ENCODE data around the gene FBXO40. TPM values are rescaled to one million over a fixed set of nuclear protein-coding genes. Genes with fewer than 3 reads are reported as not detected.

FBXO40 gene
- total and polyA plus RNA-seq, 2 of the 8 experiments (the other 6 are each of a cell fraction or from before 2014, with no cell fraction given), result 0.03 TPM; not detected in 1

DNA sequence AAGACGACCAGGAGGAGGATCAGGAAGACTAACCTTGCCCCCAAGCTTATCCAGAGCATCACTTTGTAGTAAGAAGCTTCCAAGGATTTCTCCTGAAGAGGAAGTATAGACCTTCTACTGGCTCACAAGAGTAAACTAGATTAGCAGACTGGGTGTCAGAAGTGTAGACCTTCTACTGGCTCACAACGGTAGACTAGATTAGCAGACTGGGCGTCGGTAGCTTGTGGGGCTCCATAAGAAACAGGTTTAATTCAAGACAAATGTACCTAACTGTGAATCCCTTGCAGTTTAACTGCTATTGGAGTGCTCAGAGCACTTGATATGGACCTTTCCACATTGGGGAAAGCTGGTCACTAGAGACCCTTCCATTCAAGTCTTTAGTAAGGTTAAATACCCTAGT is 12.9 kb downstream of the FBXO40 start:
- Histone ChIP-seq H2BK5ac (ENCODE audit: low read depth, low read length) (no peak overlapping the region), H2AK5ac (ENCODE audit: low read depth, low read length) (no peak overlapping the region), H4K8ac (ENCODE audit: extremely low read depth, insufficient read depth, low read length) (no peak overlapping the region), H3K4me3 (ENCODE audit: extremely low read depth in 1 of 4, insufficient read depth in 2 of 4, low read depth in 3 of 4, low read length in 4 of 4) (no peak overlapping the region), H3K18ac (ENCODE audit: extremely low read depth, low read length) (no peak overlapping the region), H3K4me1 (replicated peaks in 1 of 4; ENCODE audit: control insufficient read depth in 3 of 4, insufficient read depth in 4 of 4, low read length in 3 of 4) (peaks cover 3 to 11% (median 7%) of the 10 kb centered on the region in 4 experiments; a peak in 4 of 7 replicates), H3K9ac (replicated peaks in 1 of 4; ENCODE audit: extremely low read depth in 1 of 4, low read depth in 3 of 4, low read length in 3 of 4) (no peak overlapping the region), H3K56ac (replicated peaks; ENCODE audit: insufficient read length, low read depth, low read length) (no peak overlapping the region), H2BK120ac (replicated peaks; ENCODE audit: low read depth, low read length) (no peak overlapping the region), H3K4me2 (ENCODE audit: insufficient read depth in 1 of 2, low read depth in 2 of 2, low read length in 2 of 2) (no peak overlapping the region), H4K5ac (ENCODE audit: insufficient read length, low read depth, low read length) (no peak overlapping the region), H2BK12ac (ENCODE audit: low read depth, low read length) (no peak overlapping the region), H3K79me2 (ENCODE audit: control insufficient read depth in 1 of 2, insufficient read depth in 2 of 2, low read length in 2 of 2) (no peaks in the 10 kb centered on the region), H3K9me3 (ENCODE audit: insufficient read depth in 2 of 2, low read depth in 1 of 2, low read length in 1 of 2) (no peaks in the 10 kb centered on the region), H3K14ac (ENCODE audit: insufficient read length) (no peak overlapping the region), H3K27ac (ENCODE audit: low read depth, low read length) (no peak overlapping the region), H2BK20ac (ENCODE audit: low read length) (no peak overlapping the region), H4K91ac (replicated peaks; ENCODE audit: insufficient read length, low read length) (no peak overlapping the region), H2AFZ (ENCODE audit: low read length) (no peak overlapping the region), H3K36me3 (ENCODE audit: control insufficient read depth in 2 of 4, insufficient read depth in 4 of 4, low read length in 3 of 4) (no peaks in the 10 kb centered on the region), H3K79me1 (ENCODE audit: low read depth, low read length) (no peaks in the 10 kb centered on the region), H3K4ac (replicated peaks; ENCODE audit: insufficient read length, low read depth, low read length) (no peak overlapping the region), H3K23me2 (ENCODE audit: low read depth, low read length) (no peaks in the 10 kb centered on the region), H4K20me1 (replicated peaks in 1 of 2; ENCODE audit: control insufficient read depth in 1 of 2, insufficient read depth in 2 of 2, low read length in 2 of 2) (no peaks in the 10 kb centered on the region), H3K23ac (ENCODE audit: insufficient read length) (no peak overlapping the region), H2BK15ac (ENCODE audit: low read length) (peak overlapping the region; percentile 12; the same call in 1 of the 2 replicates), H3K27me3 (replicated peaks in 1 of 4; ENCODE audit: control insufficient read depth in 3 of 4, extremely low read depth in 1 of 4, insufficient read depth in 3 of 4, low read length in 3 of 4) (no peaks in the 10 kb centered on the region)
- POLR2A ChIA-PET (ENCODE audit: partially characterized antibody), result interaction anchor here (3.5 kb wide), 1 partner anchor 13 kb away, joined by 17 read pairs; the partner anchor contains the start of gene FBXO40
- CTCF ChIA-PET (ENCODE audit: partially characterized antibody), result interaction anchor here (1.1 to 1.7 kb wide), 2 partner anchors 8 to 59 kb away, joined by 3 to 4 read pairs; no protein-coding TSS in a partner anchor
- no peak for DNase-seq (ENCODE audit: low read depth in 1 of 2, low spot score in 2 of 2)
- WGBS, 2 experiments (ENCODE audit: extremely low coverage in 1 of 2, insufficient coverage in 1 of 2, insufficient read length in 1 of 2, insufficient replicate concordance in 2 of 2, low coverage in 1 of 2, low lambda C conversion rate in 2 of 2, missing lambda C conversion rate in 1 of 2), result 93% methylated on average over 4 of the region's 4 CpGs; no CpG with 5 or more reads in 1 of the 2 experiments
- no peak for FAIRE-seq
- TF ChIP-seq CHD2 (IDR thresholded peaks at IDR 0.05; ENCODE audit: low read length) (no peak), TEAD4 (IDR thresholded peaks at IDR 0.05; ENCODE audit: low read depth, low read length) (no peak), BRCA1 (IDR thresholded peaks at IDR 0.05; ENCODE audit: low read depth, low read length) (no peak), POLR2AphosphoS5 (IDR thresholded peaks at IDR 0.05; ENCODE audit: low read depth, low read length) (no peak), CEBPB (IDR thresholded peaks at IDR 0.05; ENCODE audit: low read depth, low read length) (no peak), RAD21 (IDR thresholded peaks at IDR 0.05 in 1 of 2, conservative IDR thresholded peaks at IDR 0.05 in 1 of 2; ENCODE audit: low read depth in 2 of 2, low read length in 2 of 2) (no peak)
- TF ChIP-seq, protein P1, sequence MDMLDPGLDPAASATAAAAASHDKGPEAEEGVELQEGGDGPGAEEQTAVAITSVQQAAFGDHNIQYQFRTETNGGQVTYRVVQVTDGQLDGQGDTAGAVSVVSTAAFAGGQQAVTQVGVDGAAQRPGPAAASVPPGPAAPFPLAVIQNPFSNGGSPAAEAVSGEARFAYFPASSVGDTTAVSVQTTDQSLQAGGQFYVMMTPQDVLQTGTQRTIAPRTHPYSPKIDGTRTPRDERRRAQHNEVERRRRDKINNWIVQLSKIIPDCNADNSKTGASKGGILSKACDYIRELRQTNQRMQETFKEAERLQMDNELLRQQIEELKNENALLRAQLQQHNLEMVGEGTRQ (IDR thresholded peaks at IDR 0.05; ENCODE audit: low read length), result no peak
- TF ChIP-seq, protein P2, sequence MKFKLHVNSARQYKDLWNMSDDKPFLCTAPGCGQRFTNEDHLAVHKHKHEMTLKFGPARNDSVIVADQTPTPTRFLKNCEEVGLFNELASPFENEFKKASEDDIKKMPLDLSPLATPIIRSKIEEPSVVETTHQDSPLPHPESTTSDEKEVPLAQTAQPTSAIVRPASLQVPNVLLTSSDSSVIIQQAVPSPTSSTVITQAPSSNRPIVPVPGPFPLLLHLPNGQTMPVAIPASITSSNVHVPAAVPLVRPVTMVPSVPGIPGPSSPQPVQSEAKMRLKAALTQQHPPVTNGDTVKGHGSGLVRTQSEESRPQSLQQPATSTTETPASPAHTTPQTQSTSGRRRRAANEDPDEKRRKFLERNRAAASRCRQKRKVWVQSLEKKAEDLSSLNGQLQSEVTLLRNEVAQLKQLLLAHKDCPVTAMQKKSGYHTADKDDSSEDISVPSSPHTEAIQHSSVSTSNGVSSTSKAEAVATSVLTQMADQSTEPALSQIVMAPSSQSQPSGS (IDR thresholded peaks at IDR 0.05; ENCODE audit: low read length), result no peak
